ENCODE data around the gene MPI. TPM values are rescaled to one million over a fixed set of nuclear protein-coding genes. Genes with fewer than 3 reads are reported as not detected.

The MPI gene
- total and polyA plus RNA-seq, 10 of the 15 experiments (the other 5 are each of a cell fraction or from before 2014, with no cell fraction given) = 35.6 to 93.9 (median 44.1) TPM

- DNase-seq (ENCODE audit: low read depth, low spot score) (no peak), ATAC-seq (no peak), FAIRE-seq (no peak)
- Histone ChIP-seq H3K27me3 (replicated peaks in 1 of 2; ENCODE audit: control insufficient read depth in 2 of 2, insufficient read depth in 2 of 2, low read length in 1 of 2) (no peaks in the 10 kb centered on the region), H3K79me2 (ENCODE audit: control insufficient read depth, insufficient read depth, low read length) (no peaks in the 10 kb centered on the region), H3K9ac (ENCODE audit: control insufficient read depth, insufficient read depth, low read length) (no peak overlapping the region), H3K36me3 (ENCODE audit: control insufficient read depth in 2 of 2, insufficient read depth in 2 of 2, low read length in 1 of 2) (peaks cover 8 to 22% of the 10 kb centered on the region in 2 experiments), H3K4me2 (ENCODE audit: control insufficient read depth, insufficient read depth) (no peak overlapping the region), H3K4me3 (no peak overlapping the region), H3K9me3 (replicated peaks; ENCODE audit: control insufficient read depth, insufficient read depth, low read length) (no peaks in the 10 kb centered on the region), H3K4me1 (ENCODE audit: control insufficient read depth, insufficient read depth, low read length) (peaks cover 19% of the 10 kb centered on the region), H2AFZ (ENCODE audit: control insufficient read depth, low read depth, low read length) (no peak overlapping the region), H3K27ac (ENCODE audit: control insufficient read depth, insufficient read depth) (no peak overlapping the region), H4K20me1 (ENCODE audit: control insufficient read depth, insufficient read depth) (no peaks in the 10 kb centered on the region)
- in situ Hi-C loops (cut with MboI) (no loop called here), intact Hi-C loops (cut with micrococcal nuclease; ENCODE audit: unreplicated experiment) (no loop called here)
- TF ChIP-seq POLR2A (IDR thresholded peaks at IDR 0.05; ENCODE audit: low read depth, low read length) (peak; percentile 51), BCL3 (IDR thresholded peaks at IDR 0.05; ENCODE audit: borderline replicate concordance, insufficient read depth, low read depth, low read length, poor library complexity, severe bottlenecking) (no peak), WRNIP1 (IDR thresholded peaks at IDR 0.05; ENCODE audit: borderline replicate concordance, low read depth, low read length) (no peak), HCFC1 (IDR thresholded peaks at IDR 0.05; ENCODE audit: low read length) (no peak)
- ChIA-PET SMC1A (ENCODE audit: uncharacterized antibody, unreplicated experiment) (interaction anchor here (0.6 to 1.3 kb wide), 5 partner anchors 13 to 128 kb away, joined by 3 to 4 read pairs (median 3); no protein-coding TSS in a partner anchor), CTCF (interaction anchor here (1.1 to 8.9 kb wide), 5 partner anchors 9 to 267 kb away, joined by 3 to 129 read pairs (median 3); partner anchors contain the start of gene SCAMP2), POLR2A (interaction anchor here (1.0 to 2.0 kb wide), 5 partner anchors 9 to 41 kb away, joined by 3 to 5 read pairs (median 4); partner anchors contain the start of gene FAM219B), RAD21 (ENCODE audit: unreplicated experiment) (interaction anchor here (1.0 to 1.6 kb wide), 2 partner anchors 9 to 126 kb away, joined by 3 to 6 read pairs; partner anchors contain the start of gene FAM219B)
- over 99% methylated on average over 6 of the region's 6 CpGs for WGBS (ENCODE audit: insufficient coverage, insufficient replicate concordance, low lambda C conversion rate, missing lambda C conversion rate)
- no TSS peak for BruUV-seq (replicated peaks)
These were observed 7.5 kb downstream of the MPI start for GRCh38 chr15:74897300-74897701.

All from GM12878 (cell line).